Right kidney (tissue), 1 donor: ENCODE measurements around the gene COLGALT1.

Source experiments
- DNase-seq: peaks from one replicate; pipeline ENCODE4 v3.0.0-alpha.2; 2016

Gene COLGALT1

DNA sequence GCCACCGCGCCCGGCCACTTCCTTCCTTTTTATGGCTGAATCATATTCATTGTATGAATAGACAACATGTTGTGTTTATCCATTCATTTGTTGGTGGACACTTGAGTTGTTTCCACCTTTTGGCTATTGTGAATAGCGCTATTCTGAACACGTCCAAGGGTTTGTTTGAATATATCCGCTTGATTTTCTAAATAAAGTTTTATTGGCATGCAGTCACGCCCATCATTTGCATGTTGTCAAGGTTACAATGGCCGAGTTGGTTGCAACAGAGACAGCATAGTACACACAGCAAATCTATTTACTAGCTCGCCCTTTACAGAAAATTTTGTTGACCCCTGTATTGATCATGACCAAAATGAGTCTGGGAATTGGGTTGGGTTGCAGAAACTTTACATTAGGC, 43.5 kb downstream of the COLGALT1 start:
- DNase-seq: no peak

DNA sequence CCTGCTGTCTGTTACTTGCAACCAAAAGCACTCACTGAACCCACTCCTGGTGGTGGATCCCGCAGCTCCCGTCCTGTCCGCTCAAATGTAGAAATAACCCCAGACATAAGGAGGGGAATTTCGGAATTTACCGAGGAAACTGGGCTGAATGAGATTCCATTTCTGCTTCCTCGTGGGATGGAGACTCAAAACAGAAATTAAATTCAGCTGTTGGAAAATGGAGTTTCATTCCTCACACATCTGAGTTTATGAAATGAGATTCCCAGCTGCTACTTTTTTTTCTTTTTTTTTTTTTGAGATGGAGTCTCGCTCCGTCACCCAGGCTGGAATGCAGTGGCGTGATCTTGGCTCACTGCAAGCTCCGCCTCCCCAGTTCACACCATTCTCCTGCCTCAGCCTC, 44.3 kb downstream of the COLGALT1 start:
- no peak for DNase-seq

DNA sequence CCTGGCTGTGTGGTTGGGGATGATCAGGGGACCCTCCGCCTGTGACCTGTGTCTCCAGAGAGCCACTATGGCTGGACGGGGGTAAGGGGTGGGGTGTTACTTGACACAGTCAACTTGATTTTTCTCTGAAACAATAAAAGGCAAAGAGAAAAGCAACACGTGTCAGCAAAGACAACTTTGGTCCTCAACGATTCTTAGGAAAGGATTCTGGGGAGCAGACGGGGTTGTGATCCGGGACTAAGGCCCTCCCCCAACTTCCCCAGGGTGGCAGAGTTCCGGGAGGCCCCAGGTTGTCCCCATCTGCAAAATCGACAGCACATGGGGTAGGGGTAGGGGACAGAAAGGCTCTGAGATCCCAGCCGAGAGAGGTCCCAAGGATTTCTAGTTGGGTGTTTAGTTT, 46.2 kb downstream of the COLGALT1 start:
- no peak for DNase-seq

DNA sequence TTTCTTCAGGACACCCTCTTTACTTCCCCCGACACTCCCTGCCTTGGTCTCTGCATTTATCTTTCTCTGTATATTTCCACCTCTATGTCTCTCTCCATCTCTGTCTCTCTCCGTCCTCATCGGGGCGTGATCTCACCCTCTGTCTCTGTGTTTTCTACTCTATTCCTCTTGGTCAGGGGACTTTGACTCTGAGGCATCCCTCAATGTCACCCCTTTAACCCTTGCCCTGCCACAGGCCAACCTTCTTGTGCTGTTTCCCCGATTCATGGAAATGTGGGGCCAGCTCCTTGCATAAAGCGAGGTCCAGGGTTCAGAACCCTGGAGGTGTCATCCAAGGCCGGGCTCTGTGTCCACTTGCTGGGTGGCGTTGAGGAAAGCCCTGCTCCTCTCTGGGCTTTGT, 46.8 kb downstream of the COLGALT1 start:
- no peak for DNase-seq

DNA sequence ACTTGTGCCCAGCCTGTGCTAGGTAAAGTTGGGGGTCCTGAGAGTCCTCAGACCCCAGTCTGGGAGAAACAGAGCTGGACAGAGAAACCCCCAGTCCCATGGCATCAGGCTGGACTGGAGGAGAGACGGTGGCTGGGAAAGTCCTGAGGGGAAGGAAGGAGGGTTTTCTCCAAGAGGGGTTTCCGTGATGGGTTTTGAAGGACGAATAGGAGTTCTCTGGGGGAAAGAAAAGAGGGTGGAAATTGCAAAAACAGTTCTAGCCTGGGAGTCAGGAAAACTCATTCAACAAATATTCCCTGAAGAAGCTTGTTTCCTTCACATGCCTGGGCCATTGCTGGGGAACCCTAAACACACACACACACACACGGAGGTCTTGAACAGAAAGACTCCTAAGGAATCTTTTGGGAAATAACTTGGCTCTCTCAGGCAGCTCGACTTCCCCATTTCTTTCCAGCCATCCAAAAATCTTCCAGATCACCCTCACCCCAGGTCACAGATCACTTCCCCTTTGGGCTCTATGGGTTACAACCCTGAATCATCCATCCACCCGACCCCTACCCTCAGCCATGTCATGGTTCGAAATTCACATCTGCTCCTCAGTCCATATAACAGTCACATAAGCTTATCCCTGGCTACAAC, 47.5 kb downstream of the COLGALT1 start:
- no peak for DNase-seq

DNA sequence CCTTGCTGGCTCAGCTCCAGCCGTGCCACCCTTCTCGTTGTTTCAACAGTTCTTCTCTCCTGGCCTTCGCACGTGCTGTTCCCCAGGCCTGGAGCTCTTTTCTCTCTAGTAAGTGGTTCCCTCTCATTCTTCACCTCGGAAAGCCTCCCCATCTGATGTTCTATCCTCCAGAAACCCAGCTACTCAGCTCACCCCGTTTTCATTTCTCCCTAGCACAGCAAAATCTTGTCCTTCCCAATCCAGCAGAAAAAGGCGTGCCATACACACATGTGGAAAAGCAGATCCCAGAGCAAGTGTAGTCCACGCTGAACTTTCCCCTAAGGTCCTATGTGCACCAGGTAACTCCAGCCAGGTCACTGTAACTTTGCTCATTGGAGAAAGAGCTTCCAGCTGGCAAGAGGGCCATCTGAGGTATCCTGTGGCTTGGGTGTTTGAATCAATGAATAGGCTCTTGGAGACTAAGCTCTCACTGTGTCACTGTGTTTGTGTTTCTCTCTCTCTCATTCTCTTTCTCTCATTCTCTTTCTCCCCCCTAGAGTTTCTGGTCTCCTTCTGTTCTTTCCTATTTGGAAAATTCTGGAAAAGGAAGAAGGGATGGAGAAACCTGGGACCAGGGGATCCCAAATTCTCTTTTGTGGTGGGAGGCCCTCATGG, 49.0 kb downstream of the COLGALT1 start:
- DNase-seq: no peak

DNA sequence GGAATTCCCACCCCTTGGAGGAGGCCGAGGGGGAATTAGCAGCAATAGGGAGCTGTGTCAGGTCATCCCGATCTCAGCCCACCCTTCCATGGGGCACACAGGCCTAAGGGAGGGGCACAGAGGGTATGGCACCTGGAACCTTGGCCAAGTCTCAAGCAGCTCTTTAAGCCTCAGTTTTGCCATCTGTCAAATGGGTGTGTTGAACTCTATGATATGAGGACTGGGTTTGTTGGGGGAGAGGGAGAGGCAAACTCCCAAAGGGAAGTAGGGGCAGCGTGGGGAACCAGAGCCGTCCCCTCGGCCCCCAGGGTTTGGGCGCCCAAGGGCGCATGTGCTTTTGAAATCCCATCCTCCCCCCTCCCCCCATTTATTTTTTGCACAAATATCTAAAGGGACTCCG, 49.7 kb downstream of the COLGALT1 start:
- DNase-seq: no peak

DNA sequence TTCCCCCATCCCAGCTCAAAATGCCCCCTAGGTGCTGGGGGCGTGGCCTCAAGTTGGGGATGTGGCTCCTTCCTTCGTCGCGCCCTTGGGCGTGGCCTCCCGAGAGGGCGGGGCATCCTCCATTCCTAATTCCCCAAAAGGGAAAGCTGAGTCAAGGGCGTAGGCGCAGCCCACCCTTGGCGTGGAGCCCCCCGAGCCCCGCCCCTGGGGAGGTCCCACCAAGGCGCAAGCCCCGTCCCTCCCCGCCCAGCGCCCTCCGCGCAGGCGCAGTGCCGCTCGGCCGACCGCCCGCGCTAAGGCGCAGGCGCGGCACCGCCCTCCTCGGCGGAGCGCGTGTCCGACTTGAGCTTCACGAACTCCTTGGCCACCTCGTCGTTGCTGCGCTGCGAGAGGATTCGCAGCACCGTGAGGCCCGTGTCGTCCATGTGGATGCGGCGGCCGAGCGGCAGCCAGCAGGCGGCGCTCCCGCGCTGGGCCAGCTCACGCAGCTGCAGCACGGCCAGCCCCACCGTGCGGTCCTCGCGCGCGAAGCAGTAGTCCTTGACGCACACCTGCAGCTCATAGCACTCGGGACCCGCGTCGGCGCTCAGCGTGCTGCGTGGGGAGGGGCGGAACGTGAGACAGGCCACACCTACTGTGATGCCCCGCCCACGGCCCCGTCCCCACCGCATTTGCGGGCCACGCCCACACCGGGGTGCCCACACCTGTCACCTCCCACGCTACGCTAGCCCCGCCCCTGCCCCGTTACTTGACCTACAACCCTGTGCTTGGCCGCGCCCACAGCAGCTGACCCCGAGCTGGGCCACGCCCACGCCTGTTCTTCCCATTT, 50.5 kb downstream of the COLGALT1 start:
- peak; percentile 84 for DNase-seq

DNA sequence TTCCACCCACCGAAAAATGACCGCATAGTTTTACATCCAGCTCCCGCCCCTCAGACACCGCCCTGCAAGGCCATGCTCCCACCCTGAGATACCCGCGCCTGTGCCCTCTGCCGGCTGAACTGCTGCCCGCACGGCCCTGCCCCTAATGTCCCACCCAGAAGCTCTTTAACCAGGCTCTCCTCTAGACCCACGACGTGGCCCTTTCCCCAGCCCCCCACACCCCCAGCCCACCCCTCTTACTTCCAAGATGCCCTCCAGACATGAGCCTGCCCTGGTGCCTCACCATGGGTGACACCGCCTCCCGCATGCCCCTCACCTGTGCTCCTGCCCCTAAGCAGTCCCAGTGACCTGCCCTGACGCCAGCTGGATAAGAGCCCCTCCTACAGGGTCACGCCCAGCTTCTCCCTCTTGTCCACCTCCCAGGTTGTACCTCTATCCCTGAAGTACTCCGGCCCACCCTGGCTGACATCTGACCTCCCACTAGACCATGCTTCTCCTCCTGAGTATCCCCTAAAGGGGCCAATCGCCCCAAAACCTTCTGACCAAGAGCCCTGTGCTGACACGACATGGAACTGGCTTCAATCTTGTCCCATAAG, 51.2 kb downstream of the COLGALT1 start:
- DNase-seq: no peak

DNA sequence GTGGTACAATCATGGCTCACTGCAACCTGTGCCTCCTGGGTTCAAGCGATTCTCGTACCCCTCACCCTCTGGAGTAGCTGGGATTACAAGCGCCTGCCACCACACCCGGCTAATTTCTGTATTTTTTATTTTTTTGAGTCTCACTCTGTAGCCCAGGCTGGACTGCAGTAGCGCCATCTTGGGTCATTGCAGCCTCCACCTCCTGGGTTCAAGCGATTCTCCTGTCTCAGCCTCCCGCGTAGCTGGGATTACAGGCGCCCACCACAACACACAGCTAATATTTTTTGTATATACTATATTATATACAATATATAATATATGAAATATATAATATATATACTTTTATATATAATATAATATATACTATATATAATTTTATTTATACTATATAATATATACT, 52.5 kb downstream of the COLGALT1 start:
- no peak for DNase-seq

DNA sequence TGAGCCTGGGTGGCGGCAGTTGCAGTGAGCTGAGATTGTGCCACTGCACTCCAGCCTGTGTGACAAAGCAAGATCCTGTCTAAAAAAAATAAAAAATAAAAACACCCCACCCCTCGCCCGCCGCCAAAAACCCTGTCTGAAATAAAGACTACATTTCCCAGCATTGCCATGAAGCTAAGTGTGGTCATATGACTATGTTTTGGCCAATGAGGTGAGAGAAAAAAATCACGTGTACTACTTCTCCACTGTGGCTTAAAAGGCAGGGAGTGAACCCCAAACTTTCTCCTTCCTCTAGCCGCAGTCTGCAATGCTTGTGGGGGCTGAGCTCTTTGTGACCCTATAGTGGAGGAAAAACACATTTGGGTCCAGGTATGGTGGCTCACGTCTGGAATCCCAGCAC, 54.9 kb downstream of the COLGALT1 start:
- DNase-seq: no peak

DNA sequence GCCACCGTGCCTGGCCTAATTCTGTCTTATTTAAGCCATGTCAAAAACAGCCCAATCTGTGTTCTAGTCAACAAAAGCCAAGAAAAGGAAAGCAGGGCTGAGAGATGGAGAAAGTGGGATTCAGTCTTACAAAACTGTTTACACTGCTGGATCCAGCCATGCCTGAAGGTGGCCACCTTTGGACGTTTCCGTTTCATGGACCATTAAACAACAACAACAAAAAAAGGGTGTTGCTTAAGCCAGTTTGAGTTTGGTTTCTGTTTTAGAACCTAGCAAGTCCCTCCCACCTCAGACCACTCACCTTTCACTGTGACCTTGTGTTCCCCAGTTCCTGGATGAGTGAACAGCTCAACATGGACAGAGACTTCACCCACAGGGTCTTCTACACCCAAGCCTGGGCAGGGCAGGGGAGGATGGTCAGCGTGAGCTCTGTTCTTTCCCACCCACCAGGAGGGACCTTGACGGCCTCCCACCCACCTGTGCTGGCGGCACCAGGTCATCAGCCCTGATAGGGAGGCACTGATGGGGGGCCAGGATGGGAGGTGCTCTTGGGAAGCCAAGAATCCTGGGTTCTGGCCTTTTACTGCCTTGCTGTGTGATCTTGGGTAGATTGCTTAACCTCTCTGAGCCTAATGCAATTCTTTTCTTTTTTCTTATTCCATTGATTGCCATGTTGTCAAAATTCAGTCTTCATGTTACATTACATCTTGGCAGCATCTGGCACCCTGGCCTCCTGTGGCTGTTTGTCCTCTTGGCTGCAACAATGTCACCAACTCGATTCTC, 56.2 kb downstream of the COLGALT1 start:
- no peak for DNase-seq

DNA sequence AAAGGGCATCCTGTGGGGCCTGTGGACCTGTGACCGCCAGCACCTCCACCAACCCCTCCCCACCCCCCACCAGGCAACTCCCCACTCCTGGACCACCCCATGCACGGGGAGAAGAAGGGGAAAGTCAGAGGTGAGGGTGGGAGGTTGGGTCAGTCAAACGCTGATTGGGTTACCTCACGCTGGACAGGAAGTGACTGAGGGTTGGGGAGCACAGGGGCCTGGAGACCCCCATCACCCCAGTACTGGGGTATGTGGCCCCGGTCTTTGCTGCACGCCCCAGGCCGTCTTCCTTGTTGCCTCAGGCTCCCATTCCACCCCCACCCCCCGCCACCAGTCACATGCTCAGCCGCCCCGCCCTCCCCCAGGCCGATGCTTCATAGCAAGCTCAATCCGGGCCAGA, 59.0 kb downstream of the COLGALT1 start:
- DNase-seq: no peak

DNA sequence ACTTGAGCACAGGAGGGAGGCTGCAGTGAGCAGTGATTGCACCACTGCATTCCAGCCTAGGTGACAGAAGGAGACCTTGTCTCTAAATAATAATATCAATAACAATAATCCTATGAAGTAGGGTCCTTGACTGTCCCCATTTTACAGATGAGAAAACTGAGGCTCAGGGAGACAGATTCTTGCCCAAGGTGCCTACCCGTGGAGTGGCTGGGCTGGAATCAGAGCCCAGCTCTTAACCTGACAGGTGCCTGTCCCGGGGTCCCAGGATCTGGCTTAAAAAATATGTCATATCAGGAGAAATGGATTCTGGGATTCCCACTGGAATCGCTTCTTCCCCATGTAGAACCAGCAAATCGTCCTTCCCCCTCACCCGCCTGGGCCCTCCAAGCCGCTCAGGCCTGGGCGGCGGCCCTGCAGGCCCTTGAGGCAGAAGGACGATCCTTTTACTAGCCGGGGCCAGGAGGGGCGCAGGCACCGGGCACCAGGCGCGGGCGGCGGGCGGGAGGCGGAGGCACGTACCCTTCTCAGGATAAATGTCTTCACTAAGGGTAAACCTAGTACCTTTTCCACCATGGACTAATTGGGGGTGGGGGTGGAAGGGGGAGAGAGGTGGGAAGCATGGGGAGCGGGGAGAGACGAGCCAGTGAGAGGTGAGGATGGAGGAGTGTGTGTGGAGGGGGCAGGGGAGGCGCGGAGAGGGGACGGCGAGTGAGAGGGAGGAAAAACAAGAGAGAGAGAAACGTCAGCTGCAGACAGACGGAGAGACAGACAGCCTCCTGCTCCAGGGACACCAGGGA, 60.6 kb downstream of the COLGALT1 start:
- DNase-seq: no peak

DNA sequence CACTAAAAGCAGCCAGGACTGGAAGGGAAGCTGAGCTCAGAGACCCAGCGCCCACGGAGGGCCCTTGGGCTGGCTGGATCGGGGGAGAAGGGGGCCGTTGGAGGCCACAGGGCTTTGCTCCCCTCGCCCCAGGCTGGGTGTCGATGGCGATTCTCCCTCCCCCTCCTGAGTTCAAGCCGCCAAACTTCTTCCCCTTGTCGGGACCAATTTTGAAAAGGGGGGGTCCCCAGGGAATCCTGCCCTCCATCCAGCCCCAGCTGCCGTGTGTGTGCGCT, 61.2 kb downstream of the COLGALT1 start:
- no peak for DNase-seq

DNA sequence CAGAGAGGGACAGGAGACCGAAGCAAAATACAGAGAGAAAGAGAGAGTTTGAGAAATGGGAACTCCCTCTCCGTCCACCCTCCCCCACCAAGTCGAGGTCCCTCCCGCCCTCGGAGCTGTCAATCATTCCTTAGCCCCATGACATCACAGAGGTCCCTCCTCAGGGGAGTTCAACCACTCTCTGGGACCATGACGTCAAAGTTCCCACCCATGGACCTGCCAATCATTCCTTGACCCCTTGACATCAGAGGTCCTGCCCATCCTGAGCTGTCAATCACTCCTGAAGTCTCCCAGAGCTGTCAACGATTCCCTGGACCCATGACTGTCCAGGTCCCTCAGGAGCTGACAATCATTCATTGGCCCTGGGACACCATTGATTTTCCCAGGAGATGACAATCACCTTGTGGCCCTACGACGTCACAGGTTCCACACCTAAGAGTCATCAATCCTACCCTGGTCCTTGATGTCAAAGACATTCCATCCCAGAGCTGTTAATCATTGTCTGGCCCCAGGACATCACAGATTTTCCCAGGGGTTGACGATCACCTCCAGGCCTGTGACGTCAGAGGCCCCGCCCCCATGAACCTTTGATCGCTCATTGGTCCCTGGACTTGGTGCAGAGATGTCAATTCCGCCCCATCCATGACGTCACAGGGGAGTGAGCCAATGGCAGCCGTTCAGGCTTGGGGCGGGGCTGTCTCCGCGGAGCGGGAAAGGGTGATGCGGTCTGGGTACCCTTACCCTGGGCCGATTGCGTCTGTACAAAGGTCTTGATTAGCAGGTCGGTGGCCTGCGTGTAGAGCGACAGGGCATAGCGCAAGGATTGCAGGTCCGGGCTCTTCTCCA, 61.7 kb downstream of the COLGALT1 start:
- no peak for DNase-seq

DNA sequence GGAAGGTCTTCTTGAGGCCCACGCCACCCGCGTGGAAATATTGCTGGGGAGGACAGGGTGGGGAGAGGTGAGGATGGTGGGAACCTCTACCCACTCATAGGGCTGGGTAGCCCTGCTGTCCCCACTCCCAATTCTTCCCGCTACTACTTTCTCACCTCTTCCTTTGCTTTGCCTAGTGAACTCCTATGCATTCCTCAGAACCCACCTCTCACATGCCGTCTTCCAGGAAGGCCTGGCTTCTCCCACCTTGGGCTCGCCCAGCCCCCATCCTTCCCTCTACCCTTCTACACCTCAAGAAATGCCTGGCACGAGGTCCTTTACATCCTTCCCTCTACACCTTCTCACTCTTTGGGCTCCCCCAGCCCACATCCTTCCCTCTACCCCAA, 62.4 kb downstream of the COLGALT1 start:
- no peak for DNase-seq

DNA sequence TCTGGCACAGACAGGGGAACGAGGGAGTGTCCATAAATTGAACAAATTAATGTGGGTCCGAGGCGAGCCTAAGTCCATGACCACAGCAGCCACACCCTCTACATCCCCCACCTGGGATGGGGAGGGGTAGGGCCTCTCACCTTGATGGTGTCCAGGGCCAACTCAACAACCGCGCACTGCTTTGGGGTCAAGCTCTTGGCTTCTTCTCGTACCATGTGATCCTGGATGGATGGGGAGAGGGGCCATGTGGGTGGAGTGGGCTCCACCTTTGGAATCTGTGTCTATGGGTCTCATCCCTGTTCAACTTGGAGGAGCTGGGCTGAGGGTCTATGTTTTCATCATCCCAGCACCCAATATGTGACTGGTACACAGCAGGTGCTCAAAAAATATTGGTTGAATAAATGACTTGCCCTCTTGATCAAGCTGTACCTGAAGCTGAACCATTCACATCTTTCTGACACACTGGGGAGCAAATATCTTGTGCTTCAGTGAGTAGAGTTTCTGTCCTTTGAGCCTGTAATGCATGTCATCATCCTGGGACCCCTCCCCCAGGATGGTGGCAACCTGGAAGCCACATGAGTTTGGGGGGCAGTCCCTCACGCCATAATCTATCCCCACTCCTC, 62.9 kb downstream of the COLGALT1 start:
- no peak for DNase-seq

DNA sequence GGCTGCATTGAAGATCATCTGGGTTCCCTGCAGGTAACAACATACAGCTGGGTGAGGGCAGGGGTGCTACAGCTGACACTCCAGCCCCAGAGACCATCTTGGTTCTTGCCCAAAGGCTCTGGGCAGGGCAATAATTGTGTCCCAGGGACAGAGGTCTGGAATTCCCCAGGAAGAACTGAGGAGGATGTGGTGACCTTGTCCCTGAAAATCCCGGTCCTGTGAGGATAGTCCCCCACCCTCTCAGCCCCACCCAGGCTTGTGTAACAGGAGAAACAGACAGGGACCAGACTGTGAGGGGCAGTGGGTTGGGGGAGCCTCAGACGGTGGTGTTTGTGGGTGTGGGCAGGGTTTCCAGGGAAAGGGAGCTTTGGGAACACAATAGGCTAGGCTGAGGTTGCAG, 63.5 kb downstream of the COLGALT1 start:
- no peak for DNase-seq

DNA sequence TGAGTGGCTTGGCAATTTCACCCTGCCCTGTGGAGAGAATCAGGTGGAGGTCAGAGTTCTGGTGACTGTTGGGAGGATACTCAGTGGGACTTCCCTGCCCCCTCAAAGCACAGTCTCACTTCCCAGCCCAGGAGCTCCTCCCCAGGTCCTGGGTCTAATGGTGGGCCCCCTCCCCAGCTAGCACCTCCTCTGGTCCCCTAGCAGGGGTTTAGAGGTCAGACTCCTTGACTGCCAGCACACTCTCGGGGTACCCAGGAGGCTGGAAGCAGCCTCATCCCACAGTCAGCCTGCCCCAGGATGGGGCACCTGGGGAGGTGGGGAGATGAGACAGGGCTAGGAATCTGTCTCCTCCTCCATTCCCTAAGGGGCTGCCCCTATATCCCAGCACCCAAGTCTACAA, 65.2 kb downstream of the COLGALT1 start:
- DNase-seq: no peak
